Measurements from ENCODE around the gene SLC16A3.

SLC16A3 gene

DNA sequence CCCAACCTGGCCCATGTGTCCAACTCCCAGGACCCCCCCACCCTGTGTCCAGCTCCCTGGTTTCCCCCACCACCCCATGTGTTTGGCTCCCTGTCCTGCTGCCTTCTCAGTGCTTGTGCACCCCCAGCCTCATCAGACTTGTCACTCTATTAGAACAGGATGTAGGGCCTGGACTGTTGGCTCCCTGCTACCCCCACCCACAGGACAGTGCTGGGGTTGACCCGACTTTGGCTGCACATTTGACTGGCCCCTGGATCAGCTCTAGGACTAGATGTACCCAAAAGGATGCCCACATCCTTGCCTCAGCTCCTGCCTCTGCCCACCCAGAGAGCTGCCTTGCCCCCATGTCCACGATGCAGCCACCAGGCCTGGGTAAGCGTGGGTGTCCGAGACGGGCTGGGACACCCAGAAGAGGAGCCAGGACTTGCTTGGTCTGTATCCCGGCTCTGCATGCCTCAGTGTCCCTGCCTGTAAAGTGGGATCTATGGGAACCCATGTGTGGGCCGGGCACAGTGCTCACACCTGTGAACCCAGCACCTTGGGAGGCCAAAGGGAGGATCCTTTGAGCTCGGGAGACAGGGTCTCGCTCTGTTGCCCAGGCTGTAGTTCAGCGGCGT, 14.7 kb upstream of the SLC16A3 start:
- in situ Hi-C loops (cut with MboI; ENCODE audit: low sequenced_read_pairs, unreplicated experiment): no loop called here
- TF ChIP-seq, protein P1, sequence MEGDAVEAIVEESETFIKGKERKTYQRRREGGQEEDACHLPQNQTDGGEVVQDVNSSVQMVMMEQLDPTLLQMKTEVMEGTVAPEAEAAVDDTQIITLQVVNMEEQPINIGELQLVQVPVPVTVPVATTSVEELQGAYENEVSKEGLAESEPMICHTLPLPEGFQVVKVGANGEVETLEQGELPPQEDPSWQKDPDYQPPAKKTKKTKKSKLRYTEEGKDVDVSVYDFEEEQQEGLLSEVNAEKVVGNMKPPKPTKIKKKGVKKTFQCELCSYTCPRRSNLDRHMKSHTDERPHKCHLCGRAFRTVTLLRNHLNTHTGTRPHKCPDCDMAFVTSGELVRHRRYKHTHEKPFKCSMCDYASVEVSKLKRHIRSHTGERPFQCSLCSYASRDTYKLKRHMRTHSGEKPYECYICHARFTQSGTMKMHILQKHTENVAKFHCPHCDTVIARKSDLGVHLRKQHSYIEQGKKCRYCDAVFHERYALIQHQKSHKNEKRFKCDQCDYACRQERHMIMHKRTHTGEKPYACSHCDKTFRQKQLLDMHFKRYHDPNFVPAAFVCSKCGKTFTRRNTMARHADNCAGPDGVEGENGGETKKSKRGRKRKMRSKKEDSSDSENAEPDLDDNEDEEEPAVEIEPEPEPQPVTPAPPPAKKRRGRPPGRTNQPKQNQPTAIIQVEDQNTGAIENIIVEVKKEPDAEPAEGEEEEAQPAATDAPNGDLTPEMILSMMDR (IDR thresholded peaks at IDR 0.05; ENCODE audit: borderline replicate concordance, control extremely low read depth, extremely low read depth, insufficient read depth, missing control alignments): no peak
- no peak for DNase-seq (ENCODE audit: low spot score)

- in situ Hi-C loops (cut with MboI; ENCODE audit: low sequenced_read_pairs, unreplicated experiment): no loop called here
- peak; percentile 76 for DNase-seq (ENCODE audit: low spot score)
- TF ChIP-seq, protein P1 (IDR thresholded peaks at IDR 0.05; ENCODE audit: borderline replicate concordance, control extremely low read depth, extremely low read depth, insufficient read depth, missing control alignments): no peak
These were observed 13.5 kb upstream of the SLC16A3 start for GRCh38 chr17:82215095-82215971.

DNA sequence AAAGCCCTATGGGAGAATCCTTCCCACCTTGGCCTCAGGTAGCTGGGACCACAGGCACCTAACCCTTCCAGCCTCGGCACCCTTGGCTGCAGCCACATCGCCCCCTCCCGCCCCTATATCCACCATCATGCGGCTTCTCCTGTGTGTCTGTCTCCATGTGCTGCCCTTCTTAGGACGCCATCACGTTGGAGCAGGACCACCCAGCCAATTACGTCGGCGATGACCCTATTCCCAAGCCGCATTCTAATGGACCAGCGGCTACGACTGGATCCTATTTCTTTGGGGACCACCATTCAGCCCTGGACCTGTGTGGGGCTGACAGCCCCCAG, 12.9 kb upstream of the SLC16A3 start:
- TF ChIP-seq, protein P1 (IDR thresholded peaks at IDR 0.05; ENCODE audit: borderline replicate concordance, control extremely low read depth, extremely low read depth, insufficient read depth, missing control alignments): no peak
- DNase-seq (ENCODE audit: low spot score): no peak
- in situ Hi-C loops (cut with MboI; ENCODE audit: low sequenced_read_pairs, unreplicated experiment): no loop called here

DNA sequence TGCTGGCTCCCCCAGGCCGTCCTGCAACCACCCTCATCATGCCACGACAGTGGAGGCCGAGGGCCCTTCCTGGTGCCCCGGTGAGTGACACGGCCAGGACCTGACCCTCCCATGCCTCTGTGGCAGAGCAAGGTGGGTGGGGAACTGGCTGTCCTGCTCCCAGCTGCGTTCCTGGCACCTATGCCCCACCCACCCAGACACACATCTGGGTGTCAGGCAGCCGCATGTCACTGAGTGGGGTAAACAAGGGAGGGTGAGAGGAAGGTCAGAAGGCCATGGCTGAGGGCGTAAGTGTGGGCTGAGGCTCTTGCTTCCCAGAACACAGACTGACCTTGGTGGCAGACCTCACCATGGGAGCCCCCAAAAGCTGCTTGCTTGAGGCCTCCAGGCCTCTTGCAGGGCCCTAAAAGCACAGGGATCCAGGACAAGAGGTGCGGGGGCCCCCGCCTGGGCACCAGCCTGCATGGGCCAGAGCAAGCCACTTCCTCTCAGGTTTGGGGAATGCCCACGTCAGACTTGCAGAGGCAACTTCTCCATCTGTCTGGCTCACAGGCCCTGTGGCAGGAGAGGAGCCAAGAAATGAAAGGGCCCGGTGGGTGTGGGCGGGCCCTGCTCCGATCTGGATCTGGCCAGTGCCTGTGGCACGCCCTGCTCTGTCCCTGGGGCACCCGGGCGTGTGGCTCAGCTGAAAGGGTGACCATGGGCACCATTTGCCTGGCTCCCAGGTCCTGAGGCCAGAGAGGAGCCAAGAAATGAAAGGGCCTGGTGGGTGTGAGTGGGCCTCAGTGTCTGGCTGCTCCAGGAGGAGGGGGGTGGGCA, 12.3 kb upstream of the SLC16A3 start:
- DNase-seq (ENCODE audit: low spot score): peak; percentile 73
- in situ Hi-C loops (cut with MboI; ENCODE audit: low sequenced_read_pairs, unreplicated experiment): no loop called here
- TF ChIP-seq, protein P1 (IDR thresholded peaks at IDR 0.05; ENCODE audit: borderline replicate concordance, control extremely low read depth, extremely low read depth, insufficient read depth, missing control alignments): no peak

- TF ChIP-seq, protein P1 (IDR thresholded peaks at IDR 0.05; ENCODE audit: borderline replicate concordance, control extremely low read depth, extremely low read depth, insufficient read depth, missing control alignments): no peak
- DNase-seq (ENCODE audit: low spot score): no peak
- in situ Hi-C loops (cut with MboI; ENCODE audit: low sequenced_read_pairs, unreplicated experiment): no loop called here
These were observed 11.7 kb upstream of the SLC16A3 start for GRCh38 chr17:82217120-82217529.

GRCh38 chr17:82217530-82218204, 11.2 kb upstream of the SLC16A3 start:
- no peak for DNase-seq (ENCODE audit: low spot score)
- TF ChIP-seq, protein P1 (IDR thresholded peaks at IDR 0.05; ENCODE audit: borderline replicate concordance, control extremely low read depth, extremely low read depth, insufficient read depth, missing control alignments): no peak
- in situ Hi-C loops (cut with MboI; ENCODE audit: low sequenced_read_pairs, unreplicated experiment): no loop called here

All from GM13976 (cell line).